ENCODE results near the gene COMMD7. TPM values are rescaled to one million over a fixed set of nuclear protein-coding genes. Genes with fewer than 3 reads are reported as not detected.

The COMMD7 gene
- 10 to 100 TPM; 45.4 to 58.4 (median 51.5) TPM for total RNA-seq (2021; fragmentation: NEBNext Ultra II Directional; extraction: Animal tissue kit (Norgen Biotek cat#: 25700))
- long read RNA-seq, transcript COMMD7-201 (9 exons, 1,900 nt) = major isoform, 51 of 59 reads
- long read RNA-seq, partial matches to known transcripts = 5 of 59 reads
- long read RNA-seq, other reads (novel, unspliced or antisense) = 1 of 59 reads

- no peaks in the 10 kb centered on the region for H3K36me3 Mint-ChIP-seq (ENCODE audit: low read depth)
- H3K27me3 Mint-ChIP-seq (ENCODE audit: insufficient read depth) = no peaks in the 10 kb centered on the region; the same call in 1 of the 2 replicates
- H3K4me3 Mint-ChIP-seq = peak within 1 kb of the TSS; percentile 97
- H3K4me1 Mint-ChIP-seq (ENCODE audit: low read depth) = peaks cover 37% of the 10 kb centered on the region
- H3K27ac Mint-ChIP-seq = peak within 1 kb of the TSS; percentile 94
- no peaks in the 10 kb centered on the region for H3K9me3 Mint-ChIP-seq
- no peak for TF ChIP-seq CTCF (IDR thresholded peaks at IDR 0.05)
- DNase-seq = peak; percentile 28
These were observed at the start of gene COMMD7 for GRCh38 chr20:32743237-32744112. Gene COMMD7, minus strand, starts transcription at chr20:32743467. Its CDS starts 76 bp downstream, at chr20:32743391.

GRCh38 chr20:32792731-32793458 is 49.6 kb upstream of the COMMD7 start:
- DNase-seq = no peak
- Mint-ChIP-seq H3K4me1 (ENCODE audit: low read depth) (no peaks in the 10 kb centered on the region), H3K4me3 (no peak overlapping the region), H3K27ac (no peak overlapping the region), H3K27me3 (ENCODE audit: insufficient read depth) (no peaks in the 10 kb centered on the region; the same call in 1 of the 2 replicates), H3K9me3 (no peaks in the 10 kb centered on the region), H3K36me3 (ENCODE audit: low read depth) (no peaks in the 10 kb centered on the region)
- TF ChIP-seq CTCF (IDR thresholded peaks at IDR 0.05) = peak; percentile 10; the same call in 1 of the 2 replicates

GRCh38 chr20:32792316-32792715 is 49.0 kb upstream of the COMMD7 start:
- Mint-ChIP-seq H3K27me3 (ENCODE audit: insufficient read depth) (no peaks in the 10 kb centered on the region; the same call in 1 of the 2 replicates), H3K9me3 (no peaks in the 10 kb centered on the region), H3K36me3 (ENCODE audit: low read depth) (no peaks in the 10 kb centered on the region), H3K4me3 (no peak overlapping the region), H3K27ac (no peak overlapping the region), H3K4me1 (ENCODE audit: low read depth) (no peaks in the 10 kb centered on the region)
- no peak for DNase-seq
- no peak for TF ChIP-seq CTCF (IDR thresholded peaks at IDR 0.05)

- no peak overlapping the region for H3K27ac Mint-ChIP-seq
- no peak for DNase-seq
- no peaks in the 10 kb centered on the region for H3K9me3 Mint-ChIP-seq
- H3K27me3 Mint-ChIP-seq (ENCODE audit: insufficient read depth) = no peaks in the 10 kb centered on the region; the same call in none of the 2 replicates
- H3K4me3 Mint-ChIP-seq = no peak overlapping the region
- H3K4me1 Mint-ChIP-seq (ENCODE audit: low read depth) = no peaks in the 10 kb centered on the region
- TF ChIP-seq CTCF (IDR thresholded peaks at IDR 0.05) = no peak
- no peaks in the 10 kb centered on the region for H3K36me3 Mint-ChIP-seq (ENCODE audit: low read depth)
These were observed 47.4 kb upstream of the COMMD7 start for GRCh38 chr20:32790751-32791057.

GRCh38 chr20:32789896-32790750 is 46.9 kb upstream of the COMMD7 start:
- Mint-ChIP-seq H3K4me1 (ENCODE audit: low read depth) (no peaks in the 10 kb centered on the region), H3K4me3 (no peak overlapping the region), H3K36me3 (ENCODE audit: low read depth) (no peaks in the 10 kb centered on the region), H3K27ac (no peak overlapping the region), H3K27me3 (ENCODE audit: insufficient read depth) (no peaks in the 10 kb centered on the region; the same call in none of the 2 replicates), H3K9me3 (no peaks in the 10 kb centered on the region)
- DNase-seq = peak; percentile 63
- TF ChIP-seq CTCF (IDR thresholded peaks at IDR 0.05) = peak; percentile 98
